HTERT RPE-1 (cell line): Measurements from ENCODE around the gene ZCCHC14.

ENCODE experiments used
- in situ Hi-C: fragments of 300-500 bp; cut with MboI; formaldehyde crosslinking; loops from 4 replicates; pipeline ENCODE4 v1.14.3; 2020; ENCODE audit warnings: low sequenced_read_pairs

ZCCHC14 gene

GRCh38 chr16:87458424-87458915 is 34.4 kb downstream of the ZCCHC14 start:
- in situ Hi-C loops = no loop called here

- in situ Hi-C loops = no loop called here
Measured at GRCh38 chr16:87457709-87458423, 35.0 kb downstream of the ZCCHC14 start.

- in situ Hi-C loops = no loop called here
Measured at GRCh38 chr16:87457061-87457611, 35.7 kb downstream of the ZCCHC14 start.

- in situ Hi-C loops = no loop called here
Measured at GRCh38 chr16:87454391-87454790, 38.4 kb downstream of the ZCCHC14 start.

GRCh38 chr16:87453326-87453725 is 39.5 kb downstream of the ZCCHC14 start:
- in situ Hi-C loops = no loop called here

- in situ Hi-C loops = no loop called here
Measured at GRCh38 chr16:87451563-87452210, 41.1 kb downstream of the ZCCHC14 start.

GRCh38 chr16:87448866-87449265 is 44.0 kb downstream of the ZCCHC14 start:
- in situ Hi-C loops = no loop called here

- in situ Hi-C loops = no loop called here
Measured at GRCh38 chr16:87447323-87447722, 45.5 kb downstream of the ZCCHC14 start.

GRCh38 chr16:87446479-87446878 is 46.3 kb downstream of the ZCCHC14 start:
- in situ Hi-C loops = no loop called here

- in situ Hi-C loops = no loop called here
Measured at GRCh38 chr16:87445486-87445885, 47.3 kb downstream of the ZCCHC14 start.

GRCh38 chr16:87443964-87444363 is 48.9 kb downstream of the ZCCHC14 start:
- in situ Hi-C loops = no loop called here

- in situ Hi-C loops = no loop called here
Measured at GRCh38 chr16:87443016-87443415, 49.8 kb downstream of the ZCCHC14 start.

- in situ Hi-C loops = no loop called here
Measured at GRCh38 chr16:87442581-87442966, 50.2 kb downstream of the ZCCHC14 start.

GRCh38 chr16:87441886-87442580 is 50.8 kb downstream of the ZCCHC14 start:
- in situ Hi-C loops = no loop called here

- in situ Hi-C loops = no loop called here
Measured at GRCh38 chr16:87439926-87440325, 52.9 kb downstream of the ZCCHC14 start.

GRCh38 chr16:87438611-87438985 is 54.2 kb downstream of the ZCCHC14 start:
- in situ Hi-C loops = no loop called here

- in situ Hi-C loops = no loop called here
Measured at GRCh38 chr16:87437911-87438610, 54.8 kb downstream of the ZCCHC14 start.

GRCh38 chr16:87437327-87437726 is 55.5 kb downstream of the ZCCHC14 start:
- in situ Hi-C loops = no loop called here

- in situ Hi-C loops = no loop called here
Measured at GRCh38 chr16:87436225-87437172, 56.3 kb downstream of the ZCCHC14 start.
